ENCODE results near the gene SIX5.

The SIX5 gene

GRCh38 chr19:45769821-45770191 lies 754 bp upstream of the SIX5 start:
- TF ChIP-seq FOXP2 (optimal IDR thresholded peaks at IDR 0.05; ENCODE audit: borderline replicate concordance, extremely low read depth, extremely low read length, insufficient read depth) (no peak), REST (IDR thresholded peaks at IDR 0.05; ENCODE audit: insufficient read depth in 1 of 2, low read depth in 2 of 2, low read length in 2 of 2) (no peak), SIN3A (IDR thresholded peaks at IDR 0.05; ENCODE audit: borderline replicate concordance, insufficient read depth, low read length) (no peak), TAF1 (IDR thresholded peaks at IDR 0.05; ENCODE audit: borderline replicate concordance, insufficient read depth, low read length) (no peak), POLR2AphosphoS5 (IDR thresholded peaks at IDR 0.05; ENCODE audit: low read depth, low read length) (no peak)

GRCh38 chr19:45768655-45768983 lies 433 bp downstream of the SIX5 start:
- no peak for TF ChIP-seq TAF1 (IDR thresholded peaks at IDR 0.05; ENCODE audit: borderline replicate concordance, insufficient read depth, low read length)
- TF ChIP-seq SIN3A (IDR thresholded peaks at IDR 0.05; ENCODE audit: borderline replicate concordance, insufficient read depth, low read length): no peak
- no peak for TF ChIP-seq POLR2AphosphoS5 (IDR thresholded peaks at IDR 0.05; ENCODE audit: low read depth, low read length)
- no peak for TF ChIP-seq FOXP2 (optimal IDR thresholded peaks at IDR 0.05; ENCODE audit: borderline replicate concordance, extremely low read depth, extremely low read length, insufficient read depth)
- no peak for TF ChIP-seq REST (IDR thresholded peaks at IDR 0.05; ENCODE audit: insufficient read depth in 1 of 2, low read depth in 2 of 2, low read length in 2 of 2)

- TF ChIP-seq FOXP2 (optimal IDR thresholded peaks at IDR 0.05; ENCODE audit: borderline replicate concordance, extremely low read depth, extremely low read length, insufficient read depth) (no peak), REST (IDR thresholded peaks at IDR 0.05; ENCODE audit: insufficient read depth in 1 of 2, low read depth in 2 of 2, low read length in 2 of 2) (0 out of 4 replicates have a peak, but pooled peaks of 1 of the 2 experiments have one; percentile 5)
Observed at GRCh38 chr19:45767881-45768654, 984 bp downstream of the SIX5 start.

- no peak for TF ChIP-seq FOXP2 (optimal IDR thresholded peaks at IDR 0.05; ENCODE audit: borderline replicate concordance, extremely low read depth, extremely low read length, insufficient read depth)
- peak; percentile 66 for TF ChIP-seq POLR2AphosphoS5 (IDR thresholded peaks at IDR 0.05; ENCODE audit: low read depth, low read length)
- TF ChIP-seq TAF1 (IDR thresholded peaks at IDR 0.05; ENCODE audit: borderline replicate concordance, insufficient read depth, low read length): peak; percentile 33; the same call in 1 of the 2 replicates
- peak; percentile 86; the same call in 1 of the 2 replicates for TF ChIP-seq SIN3A (IDR thresholded peaks at IDR 0.05; ENCODE audit: borderline replicate concordance, insufficient read depth, low read length)
- TF ChIP-seq REST (IDR thresholded peaks at IDR 0.05; ENCODE audit: insufficient read depth in 1 of 2, low read depth in 2 of 2, low read length in 2 of 2): no peak
Observed at GRCh38 chr19:45767410-45767880, 1.6 kb downstream of the SIX5 start.
